ENCODE measurements around the gene TUBB.

- no peak for TF ChIP-seq CTCF (IDR thresholded peaks at IDR 0.05; ENCODE audit: extremely low read depth in 1 of 2, insufficient read depth in 1 of 2, low read depth in 1 of 2, low read length in 2 of 2)
- TF ChIP-seq POLR2A (IDR thresholded peaks at IDR 0.05; ENCODE audit: low read depth, low read length) = no peak
Observed at GRCh38 chr6:30681766-30682142, 38.4 kb upstream of the TUBB start.
